ENCODE data around the gene RND2. TPM values are rescaled to one million over a fixed set of nuclear protein-coding genes. Genes with fewer than 3 reads are reported as not detected.

The RND2 gene
- total and polyA plus RNA-seq, 9 of the 15 experiments (the other 6 are each of a cell fraction or from before 2014, with no cell fraction given): 0.15 to 1.9 (median 0.98) TPM

GRCh38 chr17:42979511-42980273, 45.3 kb upstream of the RND2 start, which contains the start of gene PTGES3L (continued):
- TF ChIP-seq SMAD4 (CRISPR knock-in tag; conservative IDR thresholded peaks at IDR 0.05) (no peak), SREBF2 (CRISPR knock-in tag; IDR thresholded peaks at IDR 0.05) (no peak), SIN3A (IDR thresholded peaks at IDR 0.05; ENCODE audit: borderline replicate concordance in 2 of 2, control insufficient read depth in 1 of 2, low read depth in 2 of 2, low read length in 2 of 2) (no peak), SAFB2 (IDR thresholded peaks at IDR 0.05; ENCODE audit: borderline replicate concordance, low read depth, low read length, severe bottlenecking) (no peak), PRPF4 (IDR thresholded peaks at IDR 0.05; ENCODE audit: insufficient read depth, low read depth, low read length, poor library complexity, severe bottlenecking) (no peak), MTF1 (CRISPR knock-in tag; IDR thresholded peaks at IDR 0.05; ENCODE audit: borderline replicate concordance) (no peak), NR2C2 (CRISPR knock-in tag; IDR thresholded peaks at IDR 0.05) (no peak), NR2C2 (tag; IDR thresholded peaks at IDR 0.05) (peak; percentile 35; the same call in 1 of the 2 replicates), ZNF140 (CRISPR knock-in tag; IDR thresholded peaks at IDR 0.05) (no peak), ZNF12 (CRISPR knock-in tag; IDR thresholded peaks at IDR 0.05) (no peak), ELF4 (CRISPR knock-in tag; IDR thresholded peaks at IDR 0.05) (no peak), ZC3H8 (IDR thresholded peaks at IDR 0.05) (peak; percentile 12; the same call in 1 of the 2 replicates), ZNF778 (CRISPR knock-in tag; IDR thresholded peaks at IDR 0.05) (no peak), ZNF395 (CRISPR knock-in tag; IDR thresholded peaks at IDR 0.05) (peak; percentile 82), KHSRP (IDR thresholded peaks at IDR 0.05) (no peak), PREB (CRISPR knock-in tag; IDR thresholded peaks at IDR 0.05) (no peak), ZNF143 (CRISPR knock-in tag; IDR thresholded peaks at IDR 0.05) (no peak), EP400 (IDR thresholded peaks at IDR 0.05) (peak; percentile 44), E2F6 (IDR thresholded peaks at IDR 0.05; ENCODE audit: borderline replicate concordance in 1 of 2, extremely low read depth in 1 of 2, insufficient read depth in 1 of 2, insufficient read length in 1 of 2, low read depth in 1 of 2, low read length in 1 of 2, poor library complexity in 1 of 2, severe bottlenecking in 1 of 2) (peak; percentile 56 to 63), MBD1 (CRISPR knock-in tag; IDR thresholded peaks at IDR 0.05) (no peak), ZBTB26 (CRISPR knock-in tag; IDR thresholded peaks at IDR 0.05) (0 out of 2 replicates have a peak, but pooled peaks have one; percentile 43)

Data from K562 (cell line).